Stomach (tissue), 4 donors: ENCODE results near the gene FBXL5.

ENCODE experiments used
- EP300 ChIP-seq: sonication (generic); formaldehyde crosslinking; IDR thresholded peaks from one replicate; pipeline ENCODE4 v1.6.1; 2017; ENCODE audit warnings: antibody characterized with exemption
- POLR2A ChIP-seq, 4 donors: fragments of 450-650 bp; IDR thresholded peaks; one replicate each; pipeline ENCODE4 v1.6.1; 2016; ENCODE audit warnings: antibody characterized with exemption in 4 of 4, control low read depth in 2 of 4, mild to moderate bottlenecking in 1 of 4, moderate library complexity in 1 of 4
- POLR2AphosphoS5 ChIP-seq, 3 donors: sonication (generic); formaldehyde crosslinking; IDR thresholded peaks; one replicate each; pipeline ENCODE4 v1.6.1; 2016; ENCODE audit warnings: antibody characterized with exemption in 3 of 3
- TF ChIP-seq, protein P1 (sequence below), 7 experiments: fragments of 450-650 bp in 4 of 7; fragments of 200-600 bp in 3 of 7; sonication (generic) in 3 of 7; IDR thresholded peaks; one replicate each; pipeline ENCODE4 v1.5.1; 2016 to 2019; ENCODE audit warnings: antibody characterized with exemption in 7 of 7, control low read depth in 2 of 7, mild to moderate bottlenecking in 1 of 7

DNA sequence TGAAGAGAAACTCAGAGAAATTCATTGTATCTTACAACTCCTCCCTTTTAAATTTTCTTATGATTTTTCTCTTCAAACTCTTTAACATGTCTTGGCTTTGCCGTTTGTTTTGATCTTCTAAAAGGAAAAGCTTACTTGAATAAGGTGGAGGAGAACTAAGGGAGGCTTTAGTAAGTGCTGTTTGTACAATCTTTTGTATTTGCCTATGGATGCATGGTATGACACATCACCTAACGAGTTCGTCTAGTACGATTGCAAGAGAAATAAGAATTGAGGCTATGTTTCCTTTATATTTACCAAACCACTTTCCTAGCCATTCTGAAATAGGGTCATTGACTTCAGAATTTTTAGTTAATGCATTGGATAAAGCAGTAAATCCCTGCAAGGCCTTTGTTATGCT lies 39.3 kb upstream of the FBXL5 start:
- TF ChIP-seq, protein P1, sequence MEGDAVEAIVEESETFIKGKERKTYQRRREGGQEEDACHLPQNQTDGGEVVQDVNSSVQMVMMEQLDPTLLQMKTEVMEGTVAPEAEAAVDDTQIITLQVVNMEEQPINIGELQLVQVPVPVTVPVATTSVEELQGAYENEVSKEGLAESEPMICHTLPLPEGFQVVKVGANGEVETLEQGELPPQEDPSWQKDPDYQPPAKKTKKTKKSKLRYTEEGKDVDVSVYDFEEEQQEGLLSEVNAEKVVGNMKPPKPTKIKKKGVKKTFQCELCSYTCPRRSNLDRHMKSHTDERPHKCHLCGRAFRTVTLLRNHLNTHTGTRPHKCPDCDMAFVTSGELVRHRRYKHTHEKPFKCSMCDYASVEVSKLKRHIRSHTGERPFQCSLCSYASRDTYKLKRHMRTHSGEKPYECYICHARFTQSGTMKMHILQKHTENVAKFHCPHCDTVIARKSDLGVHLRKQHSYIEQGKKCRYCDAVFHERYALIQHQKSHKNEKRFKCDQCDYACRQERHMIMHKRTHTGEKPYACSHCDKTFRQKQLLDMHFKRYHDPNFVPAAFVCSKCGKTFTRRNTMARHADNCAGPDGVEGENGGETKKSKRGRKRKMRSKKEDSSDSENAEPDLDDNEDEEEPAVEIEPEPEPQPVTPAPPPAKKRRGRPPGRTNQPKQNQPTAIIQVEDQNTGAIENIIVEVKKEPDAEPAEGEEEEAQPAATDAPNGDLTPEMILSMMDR (IDR thresholded peaks at IDR 0.05), result no peak
- no peak for TF ChIP-seq POLR2A (IDR thresholded peaks at IDR 0.05)
- TF ChIP-seq POLR2AphosphoS5 (IDR thresholded peaks at IDR 0.05), result no peak
- TF ChIP-seq EP300, result no peak
